Liver (tissue), 9 donors: ENCODE data around the gene ZC3H6. TPM values are rescaled to one million over a fixed set of nuclear protein-coding genes. Genes with fewer than 3 reads are reported as not detected.
"Not testable (repeated sequence)": the region's sequence is repeated elsewhere in the genome, so short reads cannot be mapped to it uniquely, and the experiment has no call there.

Experiments
- DNase-seq: peaks from one replicate; pipeline ENCODE4 v3.0.0-alpha.2; 2017; ENCODE audit warnings: low spot score
- H3K27ac ChIP-seq, 2 donors: one replicate each; pipeline ENCODE4 v1.7.0; 2013; ENCODE audit warnings: inconsistent platforms in 2 of 2, low read length in 2 of 2, control low read depth in 1 of 2, low read depth in 1 of 2, mild to moderate bottlenecking in 1 of 2
- H3K27me3 ChIP-seq, 4 donors: one replicate each; pipeline versions ENCODE4 v1.6.1 to v1.7.0; 2013; ENCODE audit warnings: low read length in 3 of 4, inconsistent platforms in 1 of 4, mild to moderate bottlenecking in 1 of 4, moderate library complexity in 1 of 4; ENCODE audit not compliant: control insufficient read depth in 4 of 4, insufficient read depth in 4 of 4
- H3K36me3 ChIP-seq, 4 donors: one replicate each; pipeline versions ENCODE4 v1.6.1 to v1.7.0; 2013; ENCODE audit warnings: low read length in 3 of 4, mild to moderate bottlenecking in 3 of 4, low read depth in 1 of 4, moderate library complexity in 1 of 4; ENCODE audit not compliant: control insufficient read depth in 4 of 4, insufficient read depth in 3 of 4
- H3K4me1 ChIP-seq, 4 donors: one replicate each; pipeline versions ENCODE4 v1.6.1 to v1.7.0; 2013; ENCODE audit warnings: low read length in 3 of 4, mild to moderate bottlenecking in 3 of 4, moderate library complexity in 1 of 4; ENCODE audit not compliant: control insufficient read depth in 4 of 4, insufficient read depth in 4 of 4
- H3K4me3 ChIP-seq, 3 donors: one replicate each; pipeline versions ENCODE4 v1.6.1 to v1.7.0; 2013; ENCODE audit warnings: low read length in 3 of 3, control low read depth in 1 of 3, low read depth in 1 of 3, mild to moderate bottlenecking in 1 of 3
- H3K9ac ChIP-seq, 2 donors: one replicate each; pipeline ENCODE4 v1.7.0; 2013; ENCODE audit warnings: low read length in 2 of 2, mild to moderate bottlenecking in 2 of 2, moderate library complexity in 2 of 2, control low read depth in 1 of 2, low read depth in 1 of 2
- H3K9me3 ChIP-seq, 4 donors: one replicate each; pipeline versions ENCODE4 v1.6.1 to v1.7.0; 2013; ENCODE audit warnings: low read length in 3 of 4; ENCODE audit not compliant: control insufficient read depth in 4 of 4
- ATF3 ChIP-seq: IDR thresholded peaks from 2 replicates; pipeline ENCODE4 v1.6.1; 2016; ENCODE audit warnings: antibody characterized with exemption
- CTCF ChIP-seq: fragments of 150-350 bp; IDR thresholded peaks from 2 replicates; pipeline ENCODE4 v1.5.1; 2017; ENCODE audit warnings: improper control_type of control experiment, low read depth, low read length; ENCODE audit not compliant: missing input control
- EGR1 ChIP-seq, 2 donors: IDR thresholded peaks; 2 replicates each; pipeline ENCODE4 v1.6.1; 2016 to 2018; ENCODE audit warnings: antibody characterized with exemption in 2 of 2, low read depth in 2 of 2
- FOXA1 ChIP-seq: IDR thresholded peaks from 2 replicates; pipeline ENCODE4 v1.6.1; 2016; ENCODE audit warnings: antibody characterized with exemption
- FOXA2 ChIP-seq: IDR thresholded peaks from 2 replicates; pipeline ENCODE4 v1.6.1; 2016; ENCODE audit warnings: antibody characterized with exemption
- GABPA ChIP-seq, 2 donors: IDR thresholded peaks in 1 of 2; conservative IDR thresholded peaks in 1 of 2; 2 replicates each; pipeline ENCODE4 v1.6.1; 2016; ENCODE audit warnings: antibody characterized with exemption in 2 of 2, mild to moderate bottlenecking in 1 of 2, moderate library complexity in 1 of 2
- HNF4A ChIP-seq, 2 donors: conservative IDR thresholded peaks; 2 replicates each; pipeline ENCODE4 v1.6.1; 2016; ENCODE audit warnings: antibody characterized with exemption in 2 of 2, mild to moderate bottlenecking in 2 of 2
- HNF4G ChIP-seq: IDR thresholded peaks from 2 replicates; pipeline ENCODE4 v1.6.1; 2016; ENCODE audit warnings: antibody characterized with exemption
- JUND ChIP-seq, 2 donors: IDR thresholded peaks; 2 replicates each; pipeline ENCODE4 v1.6.1; 2016; ENCODE audit warnings: antibody characterized with exemption in 2 of 2
- NR2F2 ChIP-seq: IDR thresholded peaks from 2 replicates; pipeline ENCODE4 v1.6.1; 2016; ENCODE audit warnings: antibody characterized with exemption
- RAD21 ChIP-seq, 2 donors: IDR thresholded peaks; 2 replicates each; pipeline ENCODE4 v1.6.1; 2016; ENCODE audit warnings: antibody characterized with exemption in 2 of 2, mild to moderate bottlenecking in 2 of 2
- RXRA ChIP-seq, 2 donors: IDR thresholded peaks; 2 replicates each; pipeline ENCODE4 v1.6.1; 2017 to 2018; ENCODE audit warnings: antibody characterized with exemption in 2 of 2, mild to moderate bottlenecking in 1 of 2
- TAF1 ChIP-seq: conservative IDR thresholded peaks from 2 replicates; pipeline ENCODE4 v1.6.1; 2016; ENCODE audit warnings: antibody characterized with exemption, mild to moderate bottlenecking
- YY1 ChIP-seq: IDR thresholded peaks from 2 replicates; pipeline ENCODE4 v1.6.1; 2016; ENCODE audit warnings: antibody characterized with exemption, mild to moderate bottlenecking
- ZBTB33 ChIP-seq: IDR thresholded peaks from 2 replicates; pipeline ENCODE4 v1.6.1; 2016; ENCODE audit warnings: antibody characterized with exemption
- WGBS: extraction: QIAGEN DNeasy Blood & Tissue Kit; methylation state at CpG from one replicate; pipeline ENCODE4 v1.1.7; 2013; 5-methylcytosine and 5-hydroxymethylcytosine counted together
- polyA plus RNA-seq, 2 donors: library from polyadenylated mRNA; stranded (reverse) in 1 of 2; unstranded in 1 of 2; fragments of 200-250 nt in 1 of 2; fragments of >200 nt in 1 of 2; fragmentation: Nextera tagmentation in 1 of 2; extraction: Ambion mirVana in 1 of 2; gene quantifications; one replicate each; pipeline versions ENCODE4 v1.2.1 to v1.2.3, GENCODE V29; 2013 to 2015
- total RNA-seq, 2 donors: library from RNA; depleted of rRNA; stranded (reverse); fragments of >200 nt; gene quantifications; one replicate each; pipeline ENCODE4 v1.2.3, GENCODE V29; 2014
- donor health status: healthy.
- donor health status: healthy.
- donor health status: healthy.
- donor health status: healthy.
- donor health status: healthy.

The ZC3H6 gene
- total and polyA plus RNA-seq, 4 donors, result 0.32 to 5.8 (median 2.3) TPM

GRCh38 chr2:112345030-112346027 lies 69.9 kb downstream of the ZC3H6 start:
- WGBS, result 94% methylated on average over 30 of the region's 30 CpGs
- no peaks in the 10 kb centered on the region for H3K4me1 ChIP-seq
- DNase-seq, result no peak
- no peak overlapping the region for H3K9ac ChIP-seq
- H3K27ac ChIP-seq, result no peak overlapping the region
- no peak overlapping the region for H3K4me3 ChIP-seq
- H3K36me3 ChIP-seq, result no peaks in the 10 kb centered on the region
- H3K9me3 ChIP-seq, result no peaks in the 10 kb centered on the region
- no peaks in the 10 kb centered on the region for H3K27me3 ChIP-seq
- TF ChIP-seq EGR1 (IDR thresholded peaks at IDR 0.05; ENCODE audit: low read depth in 2 of 2) (no peak), RAD21 (IDR thresholded peaks at IDR 0.05) (no peak), YY1 (no peak), ZBTB33 (no peak), HNF4A (conservative IDR thresholded peaks at IDR 0.05) (no peak), NR2F2 (no peak), GABPA (IDR thresholded peaks at IDR 0.05 in 1 of 2, conservative IDR thresholded peaks at IDR 0.05 in 1 of 2) (no peak), FOXA1 (no peak), CTCF (no peak), FOXA2 (no peak), RXRA (IDR thresholded peaks at IDR 0.05) (no peak), ATF3 (no peak), HNF4G (no peak), JUND (IDR thresholded peaks at IDR 0.05) (no peak), TAF1 (no peak)

- H3K9me3 ChIP-seq, H3K27me3 ChIP-seq, H3K4me1 ChIP-seq, DNase-seq, H3K27ac ChIP-seq, H3K4me3 ChIP-seq, H3K9ac ChIP-seq, H3K36me3 ChIP-seq: not testable (repeated sequence)
- WGBS, result 86% methylated on average over 2 of the region's 2 CpGs
These were observed 76.9 kb downstream of the ZC3H6 start for GRCh38 chr2:112352292-112352691.

- not testable (repeated sequence) for H3K36me3 ChIP-seq, H3K27ac ChIP-seq, H3K9ac ChIP-seq, H3K4me3 ChIP-seq, H3K9me3 ChIP-seq, DNase-seq, H3K27me3 ChIP-seq, H3K4me1 ChIP-seq
- 88% methylated on average over 15 of the region's 25 CpGs for WGBS
These were observed 77.6 kb downstream of the ZC3H6 start for GRCh38 chr2:112352809-112353603.

GRCh38 chr2:112354335-112354734 lies 78.9 kb downstream of the ZC3H6 start:
- H3K4me1 ChIP-seq, H3K27ac ChIP-seq, DNase-seq, H3K27me3 ChIP-seq, H3K4me3 ChIP-seq, H3K9me3 ChIP-seq, H3K36me3 ChIP-seq, H3K9ac ChIP-seq: not testable (repeated sequence)
- 95% methylated on average over 2 of the region's 2 CpGs for WGBS

GRCh38 chr2:112360055-112360454 lies 84.7 kb downstream of the ZC3H6 start:
- H3K4me3 ChIP-seq, H3K36me3 ChIP-seq, H3K27ac ChIP-seq, H3K27me3 ChIP-seq, DNase-seq, H3K4me1 ChIP-seq, H3K9ac ChIP-seq, H3K9me3 ChIP-seq: not testable (repeated sequence)
- 97% methylated on average over 7 of the region's 7 CpGs for WGBS
